ENCODE data around the gene SMARCA4.

The SMARCA4 gene

GRCh38 chr19:11106477-11106876, 145.6 kb downstream of the SMARCA4 start:
- DNase-seq, result peak; percentile 67

- DNase-seq, result no peak
Measured at GRCh38 chr19:11108746-11109145, 147.9 kb downstream of the SMARCA4 start.

GRCh38 chr19:11111117-11111770, 150.4 kb downstream of the SMARCA4 start:
- no peak for DNase-seq

GRCh38 chr19:11111771-11112144, 150.9 kb downstream of the SMARCA4 start:
- no peak for DNase-seq

All from islet precursor cell (in vitro differentiated cells).